PC-9 (cell line): ENCODE measurements around the gene AFAP1. TPM values are rescaled to one million over a fixed set of nuclear protein-coding genes. Genes with fewer than 3 reads are reported as not detected.

Experiments
- BruUV-seq: library from RNA; stranded (reverse); fragments of 400-500 nt; replicated peaks from 2 replicates; lab custom pipeline; 2021; lab: Mats Ljungman, UMichigan
- CTCF ChIA-PET: fragments of 300-600 bp; sonication (Branson Sonifier 250); formaldehyde crosslinking; loops from one replicate; lab custom pipeline; 2022; ENCODE audit warnings: antibody characterized with exemption; lab: Charles Lee
- POLR2A ChIA-PET: fragments of 300-600 bp; sonication (Branson Sonifier 250); formaldehyde crosslinking; loops from one replicate; lab custom pipeline; 2022; ENCODE audit warnings: antibody characterized with exemption; ENCODE audit not compliant: unreplicated experiment; lab: Charles Lee
- DNase-seq, 2 experiments: peaks; one replicate each; pipeline versions ENCODE4 v3.0.0 to v3.0.0-alpha.2; 2015 to 2022; ENCODE audit warnings: mixed read lengths in 1 of 2
- H2AFZ ChIP-seq: fragments of 200-600 bp; sonication (generic); 2 replicates; pipeline ENCODE4 v1.8.1; 2017; ENCODE audit warnings: antibody characterized with exemption
- H3F3A ChIP-seq: fragments of 200-600 bp; sonication (generic); 2 replicates; pipeline ENCODE4 v1.8.1; 2017; ENCODE audit warnings: antibody characterized with exemption, mild to moderate bottlenecking, low read depth; ENCODE audit not compliant: insufficient read depth
- H3K27ac ChIP-seq: fragments of 200-600 bp; sonication (generic); 2 replicates; pipeline ENCODE4 v1.6.1; 2016; ENCODE audit warnings: mixed run types
- H3K27me3 ChIP-seq: fragments of 200-600 bp; sonication (generic); 2 replicates; pipeline ENCODE4 v1.6.1; 2016; ENCODE audit warnings: low read depth, mixed run types; ENCODE audit not compliant: insufficient read depth
- H3K36me3 ChIP-seq: fragments of 200-600 bp; sonication (generic); 2 replicates; pipeline ENCODE4 v1.6.1; 2016; ENCODE audit warnings: low read depth, mixed run types
- H3K4me1 ChIP-seq: fragments of 200-600 bp; sonication (generic); replicated peaks from 2 replicates; pipeline ENCODE4 v1.6.1; 2016; ENCODE audit warnings: mixed run types; ENCODE audit not compliant: insufficient read depth
- H3K4me2 ChIP-seq: fragments of 200-600 bp; sonication (generic); 2 replicates; pipeline ENCODE4 v1.6.1; 2017; ENCODE audit warnings: mixed run types
- H3K4me3 ChIP-seq: fragments of 200-600 bp; sonication (generic); 2 replicates; pipeline ENCODE4 v1.6.1; 2016; ENCODE audit warnings: mixed run types
- H3K79me2 ChIP-seq: fragments of 200-600 bp; sonication (generic); 2 replicates; pipeline ENCODE4 v1.6.1; 2017; ENCODE audit warnings: low read depth, mixed run types
- H3K9me2 ChIP-seq: fragments of 200-600 bp; sonication (generic); 2 replicates; pipeline ENCODE4 v1.8.1; 2017; ENCODE audit warnings: mild to moderate bottlenecking; ENCODE audit not compliant: insufficient read depth
- H3K9me3 ChIP-seq: fragments of 200-600 bp; sonication (generic); 2 replicates; pipeline ENCODE4 v1.8.1; 2016; ENCODE audit warnings: low read depth; ENCODE audit not compliant: insufficient read depth
- H4K20me1 ChIP-seq: fragments of 200-600 bp; sonication (generic); 2 replicates; pipeline ENCODE4 v1.8.1; 2017; ENCODE audit not compliant: insufficient read depth
- EZH2 ChIP-seq: fragments of 200-600 bp; sonication (generic); IDR thresholded peaks from 2 replicates; pipeline ENCODE4 v1.8.0; 2017; ENCODE audit warnings: antibody characterized with exemption, low read depth
- intact Hi-C: fragments of 100-400 bp; cut with micrococcal nuclease; formaldehyde crosslinking; loops from one replicate; pipeline ENCODE4 v1.10.0; 2022; ENCODE audit not compliant: unreplicated experiment
- total RNA-seq: library from RNA; stranded (reverse); gene quantifications from 2 replicates; pipeline ENCODE4 v1.2.3, GENCODE V29; 2021
- TF ChIP-seq, protein P1 (sequence below): fragments of 200-600 bp; sonication (generic); conservative IDR thresholded peaks from 2 replicates; pipeline ENCODE4 v1.6.1; 2017; ENCODE audit warnings: mixed run types, antibody characterized with exemption, mild to moderate bottlenecking, moderate library complexity

The AFAP1 gene
- total RNA-seq, 1 experiment from 2014 or later: 69.6 TPM

DNA sequence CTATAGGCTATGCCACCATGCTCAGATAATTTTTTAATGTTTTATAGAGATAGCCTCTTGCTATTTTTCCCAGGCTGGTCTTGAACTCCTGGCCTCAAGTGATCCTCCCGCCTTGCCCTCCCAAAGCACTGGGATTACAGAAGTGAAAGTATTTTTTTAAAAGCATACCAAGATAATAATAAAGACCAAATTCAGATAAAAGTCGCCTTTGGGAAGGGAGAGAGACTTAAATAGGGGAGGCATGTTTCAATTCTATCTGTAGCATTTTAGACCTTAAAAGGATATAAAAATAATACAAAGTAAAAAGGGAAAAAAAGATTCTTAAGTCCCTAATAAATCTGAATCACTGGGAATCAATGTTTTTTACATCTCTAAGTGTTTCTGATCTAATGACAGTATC lies 108.9 kb downstream of the AFAP1 start:
- TF ChIP-seq, protein P1, sequence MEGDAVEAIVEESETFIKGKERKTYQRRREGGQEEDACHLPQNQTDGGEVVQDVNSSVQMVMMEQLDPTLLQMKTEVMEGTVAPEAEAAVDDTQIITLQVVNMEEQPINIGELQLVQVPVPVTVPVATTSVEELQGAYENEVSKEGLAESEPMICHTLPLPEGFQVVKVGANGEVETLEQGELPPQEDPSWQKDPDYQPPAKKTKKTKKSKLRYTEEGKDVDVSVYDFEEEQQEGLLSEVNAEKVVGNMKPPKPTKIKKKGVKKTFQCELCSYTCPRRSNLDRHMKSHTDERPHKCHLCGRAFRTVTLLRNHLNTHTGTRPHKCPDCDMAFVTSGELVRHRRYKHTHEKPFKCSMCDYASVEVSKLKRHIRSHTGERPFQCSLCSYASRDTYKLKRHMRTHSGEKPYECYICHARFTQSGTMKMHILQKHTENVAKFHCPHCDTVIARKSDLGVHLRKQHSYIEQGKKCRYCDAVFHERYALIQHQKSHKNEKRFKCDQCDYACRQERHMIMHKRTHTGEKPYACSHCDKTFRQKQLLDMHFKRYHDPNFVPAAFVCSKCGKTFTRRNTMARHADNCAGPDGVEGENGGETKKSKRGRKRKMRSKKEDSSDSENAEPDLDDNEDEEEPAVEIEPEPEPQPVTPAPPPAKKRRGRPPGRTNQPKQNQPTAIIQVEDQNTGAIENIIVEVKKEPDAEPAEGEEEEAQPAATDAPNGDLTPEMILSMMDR: no peak
- no peak for TF ChIP-seq EZH2
- no peaks in the 10 kb centered on the region for H3K9me2 ChIP-seq
- ChIA-PET POLR2A (no interaction called here), CTCF (no interaction called here)
- intact Hi-C loops: no loop called here
- H3F3A ChIP-seq: peaks cover 45% of the 10 kb centered on the region
- no peaks in the 10 kb centered on the region for H4K20me1 ChIP-seq
- no peak overlapping the region for H3K4me2 ChIP-seq
- H3K36me3 ChIP-seq: peaks cover 8% of the 10 kb centered on the region; the same call in 1 of the 2 replicates
- no TSS peak for BruUV-seq
- H3K27me3 ChIP-seq: no peaks in the 10 kb centered on the region
- DNase-seq: no peak
- H3K9me3 ChIP-seq: no peaks in the 10 kb centered on the region
- H3K4me3 ChIP-seq: no peak overlapping the region
- H3K27ac ChIP-seq: no peak overlapping the region
- no peak overlapping the region for H2AFZ ChIP-seq
- H3K4me1 ChIP-seq: peaks cover 20% of the 10 kb centered on the region
- peaks cover 26% of the 10 kb centered on the region for H3K79me2 ChIP-seq

DNA sequence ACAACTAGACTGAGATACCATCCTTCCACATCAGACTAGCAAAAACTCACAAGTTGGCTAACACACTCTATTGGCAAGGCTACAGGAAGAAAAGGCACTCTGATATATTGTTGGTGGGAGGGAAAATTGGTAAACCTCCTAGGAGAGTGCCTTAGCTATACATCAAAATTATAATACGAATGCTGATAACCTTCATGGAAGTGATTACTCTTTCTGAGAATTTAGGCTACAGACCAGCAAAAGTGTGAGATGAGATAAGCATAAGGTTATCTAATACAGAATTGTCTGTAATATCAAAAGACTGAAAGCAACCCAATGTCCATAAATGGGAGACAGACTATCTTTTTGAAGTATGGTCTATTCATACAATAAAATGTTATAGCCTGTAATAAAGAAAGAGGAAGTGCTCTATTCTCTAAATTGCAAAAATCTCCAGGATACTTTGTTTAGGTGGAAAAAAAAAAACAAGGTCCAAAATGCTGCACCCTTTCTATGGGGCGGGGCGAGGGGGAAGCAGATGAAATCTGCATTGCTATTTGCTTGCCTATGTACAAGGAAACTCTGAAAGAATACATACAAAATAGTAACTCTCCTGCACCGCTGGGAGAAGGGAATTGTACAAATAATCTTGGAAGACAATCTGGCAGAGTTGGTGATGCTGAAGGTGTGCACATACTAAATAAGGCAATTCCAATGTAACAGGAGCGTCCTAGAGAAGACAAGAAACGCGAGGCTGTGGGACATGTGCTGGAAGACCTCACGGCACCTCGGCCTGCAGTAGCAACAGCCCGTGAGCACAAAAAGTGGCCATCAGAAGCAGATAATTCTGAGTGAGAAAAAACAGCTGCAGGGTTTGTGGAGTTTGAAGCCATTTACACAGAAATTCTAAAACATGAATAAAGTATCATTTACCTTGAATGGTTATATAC lies 109.7 kb downstream of the AFAP1 start:
- BruUV-seq: no TSS peak
- peaks cover 20% of the 10 kb centered on the region for H3K4me1 ChIP-seq
- no peaks in the 10 kb centered on the region for H3K27me3 ChIP-seq
- peak overlapping the region; percentile 80 for H3K27ac ChIP-seq
- no peak overlapping the region for H3K4me2 ChIP-seq
- intact Hi-C loops: loop anchor here (5.0 kb wide), 1 partner anchor 42 kb away; no protein-coding TSS in a partner anchor
- CTCF ChIA-PET: no interaction called here
- H2AFZ ChIP-seq: no peak overlapping the region
- POLR2A ChIA-PET: no interaction called here
- H3K36me3 ChIP-seq: peaks cover 15% of the 10 kb centered on the region; the same call in 1 of the 2 replicates
- no peaks in the 10 kb centered on the region for H4K20me1 ChIP-seq
- no peak for TF ChIP-seq EZH2
- TF ChIP-seq, protein P1: no peak
- no peak for DNase-seq
- peaks cover 31% of the 10 kb centered on the region for H3K79me2 ChIP-seq
- no peaks in the 10 kb centered on the region for H3K9me2 ChIP-seq
- no peaks in the 10 kb centered on the region for H3K9me3 ChIP-seq
- H3K4me3 ChIP-seq: no peak overlapping the region
- H3F3A ChIP-seq: peaks cover 45% of the 10 kb centered on the region

DNA sequence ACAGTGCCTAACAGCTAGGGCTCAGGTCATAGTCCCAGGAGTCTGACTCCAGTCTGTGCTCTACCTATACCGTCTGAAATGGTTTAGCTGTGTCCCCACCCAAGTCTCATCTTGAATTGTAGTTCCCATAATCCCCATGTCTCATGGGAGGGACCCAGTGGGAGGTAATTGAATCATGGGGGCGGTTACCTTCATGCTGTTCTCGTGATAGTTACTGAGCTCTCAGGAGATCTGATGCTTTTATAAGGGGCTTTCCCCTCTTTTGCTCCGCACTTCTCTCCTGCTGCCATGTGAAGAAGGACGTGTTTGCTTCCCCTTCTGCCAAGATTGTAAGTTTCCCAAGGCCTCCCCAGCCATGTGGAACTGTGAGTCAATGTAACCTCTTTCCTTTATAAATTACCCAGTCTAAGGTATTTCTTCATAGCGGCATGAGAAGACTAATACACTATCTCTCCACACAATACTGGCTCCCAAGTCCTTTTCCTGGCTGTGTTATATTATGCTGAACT lies 110.8 kb downstream of the AFAP1 start:
- TF ChIP-seq, protein P1: no peak
- no peak for TF ChIP-seq EZH2
- intact Hi-C loops: loop anchor here (5.0 kb wide), 1 partner anchor 43 kb away; no protein-coding TSS in a partner anchor
- peaks cover 33% of the 10 kb centered on the region for H3K79me2 ChIP-seq
- H3F3A ChIP-seq: peaks cover 45% of the 10 kb centered on the region
- H3K9me2 ChIP-seq: no peaks in the 10 kb centered on the region
- CTCF ChIA-PET: interaction anchor here (0.6 to 0.7 kb wide), 2 partner anchors 13 to 16 kb away, joined by 3 read pairs; no protein-coding TSS in a partner anchor
- peak overlapping the region; percentile 80 for H3K27ac ChIP-seq
- H4K20me1 ChIP-seq: no peaks in the 10 kb centered on the region
- peak overlapping the region; percentile 67; the same call in 1 of the 2 replicates for H3K4me2 ChIP-seq
- no peaks in the 10 kb centered on the region for H3K9me3 ChIP-seq
- H3K36me3 ChIP-seq: peaks cover 15% of the 10 kb centered on the region; the same call in 1 of the 2 replicates
- H2AFZ ChIP-seq: no peak overlapping the region
- no peak overlapping the region for H3K4me3 ChIP-seq
- no TSS peak for BruUV-seq
- peaks cover 20% of the 10 kb centered on the region for H3K4me1 ChIP-seq
- no peak for DNase-seq
- no peaks in the 10 kb centered on the region for H3K27me3 ChIP-seq
- POLR2A ChIA-PET: no interaction called here
